ENCODE results near the gene KLHL26. TPM values are rescaled to one million over a fixed set of nuclear protein-coding genes. Genes with fewer than 3 reads are reported as not detected.

The KLHL26 gene
- total and polyA plus RNA-seq, 9 donors: 1.6 to 24.0 (median 10.6) TPM

DNA sequence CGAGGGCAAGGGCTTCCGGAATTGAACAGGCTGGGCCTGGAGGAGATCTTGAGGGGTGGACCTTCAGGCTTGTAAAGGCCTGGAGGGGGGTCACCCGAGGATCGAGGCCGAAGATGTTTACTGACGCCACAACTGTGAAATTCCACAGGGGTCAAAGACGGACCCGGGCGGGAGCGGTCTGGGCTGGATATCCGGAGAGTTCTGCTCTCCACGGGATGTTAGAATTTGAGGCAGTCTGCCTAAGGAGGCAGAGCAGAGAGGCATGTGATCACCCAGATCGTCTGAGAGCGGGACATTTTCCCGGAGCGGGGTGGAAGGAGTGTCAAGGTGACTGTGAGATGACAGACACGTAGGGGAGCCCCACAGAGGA lies 13.2 kb downstream of the KLHL26 start:
- Histone ChIP-seq H3K27me3 (no peaks in the 10 kb centered on the region), H3K36me3 (no peaks in the 10 kb centered on the region), H3K27ac (peak overlapping the region; percentile 63 to 90), H3K4me3 (peak overlapping the region; percentile 0), H3K9me3 (no peaks in the 10 kb centered on the region), H3K4me1 (ENCODE audit: insufficient read depth) (peaks cover 20% of the 10 kb centered on the region)
- peak; percentile 67 to 85 (median 76) for DNase-seq
- WGBS, 3 donors: 1 to 12% (median 2%) methylated on average over 14 to 17 of the region's 17 CpGs
- intact Hi-C loops (cut with DNase I): no loop called here
- TF ChIP-seq EP300 (IDR thresholded peaks at IDR 0.05) (no peak), POLR2A (IDR thresholded peaks at IDR 0.05) (no peak)
- TF ChIP-seq, protein P1, sequence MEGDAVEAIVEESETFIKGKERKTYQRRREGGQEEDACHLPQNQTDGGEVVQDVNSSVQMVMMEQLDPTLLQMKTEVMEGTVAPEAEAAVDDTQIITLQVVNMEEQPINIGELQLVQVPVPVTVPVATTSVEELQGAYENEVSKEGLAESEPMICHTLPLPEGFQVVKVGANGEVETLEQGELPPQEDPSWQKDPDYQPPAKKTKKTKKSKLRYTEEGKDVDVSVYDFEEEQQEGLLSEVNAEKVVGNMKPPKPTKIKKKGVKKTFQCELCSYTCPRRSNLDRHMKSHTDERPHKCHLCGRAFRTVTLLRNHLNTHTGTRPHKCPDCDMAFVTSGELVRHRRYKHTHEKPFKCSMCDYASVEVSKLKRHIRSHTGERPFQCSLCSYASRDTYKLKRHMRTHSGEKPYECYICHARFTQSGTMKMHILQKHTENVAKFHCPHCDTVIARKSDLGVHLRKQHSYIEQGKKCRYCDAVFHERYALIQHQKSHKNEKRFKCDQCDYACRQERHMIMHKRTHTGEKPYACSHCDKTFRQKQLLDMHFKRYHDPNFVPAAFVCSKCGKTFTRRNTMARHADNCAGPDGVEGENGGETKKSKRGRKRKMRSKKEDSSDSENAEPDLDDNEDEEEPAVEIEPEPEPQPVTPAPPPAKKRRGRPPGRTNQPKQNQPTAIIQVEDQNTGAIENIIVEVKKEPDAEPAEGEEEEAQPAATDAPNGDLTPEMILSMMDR (IDR thresholded peaks at IDR 0.05): no peak

DNA sequence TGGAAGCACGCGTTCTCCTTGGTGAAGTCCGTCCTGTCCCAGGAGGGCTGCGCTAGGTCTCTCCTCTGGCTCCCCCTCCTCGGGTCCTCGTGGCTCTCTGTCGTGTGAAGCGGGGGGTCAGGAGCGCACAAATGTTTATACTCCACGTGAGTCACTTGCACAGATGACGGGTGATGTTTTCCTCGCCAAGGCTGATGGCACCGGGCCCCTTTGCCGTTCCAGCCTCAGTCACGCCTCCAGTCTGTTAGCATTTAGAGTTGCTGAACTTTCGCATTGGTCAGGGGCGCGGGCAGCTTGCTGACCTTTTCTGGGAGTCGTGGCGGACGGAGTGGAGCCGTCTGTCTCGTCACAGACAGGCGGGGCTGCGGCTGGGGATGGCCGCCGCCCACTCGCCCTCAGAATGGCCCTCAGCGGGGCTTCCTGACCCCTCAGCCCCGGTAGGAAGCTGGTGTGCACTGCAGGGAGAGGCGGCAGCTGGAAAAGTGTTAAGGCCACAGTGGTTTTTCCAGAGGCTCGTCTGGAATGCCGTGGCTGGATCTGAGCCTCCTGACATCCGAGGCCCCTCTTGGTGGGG lies 13.7 kb downstream of the KLHL26 start:
- peaks cover 20% of the 10 kb centered on the region for H3K4me1 ChIP-seq (ENCODE audit: insufficient read depth)
- no peaks in the 10 kb centered on the region for H3K9me3 ChIP-seq
- H3K36me3 ChIP-seq: no peaks in the 10 kb centered on the region
- H3K27ac ChIP-seq: peak overlapping the region; percentile 63 to 90
- no peak overlapping the region for H3K4me3 ChIP-seq
- H3K27me3 ChIP-seq: no peaks in the 10 kb centered on the region
- DNase-seq: peak; percentile 66 to 83 (median 82)
- WGBS, 3 donors: 2 to 8% (median 5%) methylated on average over 31 to 34 of the region's 34 CpGs
- TF ChIP-seq POLR2A (IDR thresholded peaks at IDR 0.05) (peak; percentile 18), EP300 (IDR thresholded peaks at IDR 0.05) (peak; percentile 45)
- TF ChIP-seq, protein P1 (IDR thresholded peaks at IDR 0.05): no peak
- intact Hi-C loops (cut with DNase I): no loop called here

DNA sequence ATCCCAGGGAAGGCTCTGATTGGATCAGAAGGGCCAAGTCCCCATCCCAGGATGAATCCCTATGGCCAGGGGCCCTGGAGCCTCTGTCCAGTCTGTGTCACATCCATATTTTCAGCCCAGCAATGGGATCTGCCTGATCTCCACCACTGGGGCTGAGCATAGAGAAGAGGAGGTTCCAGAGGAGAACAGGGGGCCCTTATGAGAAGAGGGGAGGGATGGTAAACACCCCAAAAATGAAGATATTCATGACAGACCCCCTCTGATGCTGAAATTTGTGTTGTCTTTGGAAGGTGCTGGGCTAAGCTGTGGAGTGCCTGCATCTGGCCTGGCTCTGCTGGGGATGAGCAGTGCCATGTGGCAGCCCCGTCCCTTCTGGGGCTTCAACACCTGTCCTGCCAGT lies 14.5 kb downstream of the KLHL26 start:
- Histone ChIP-seq H3K9me3 (no peaks in the 10 kb centered on the region), H3K4me1 (ENCODE audit: insufficient read depth) (peaks cover 20% of the 10 kb centered on the region), H3K27ac (peak overlapping the region; percentile 19 to 90), H3K27me3 (no peaks in the 10 kb centered on the region), H3K36me3 (no peaks in the 10 kb centered on the region), H3K4me3 (no peak overlapping the region)
- WGBS, 3 donors: 100% methylated on average over 1 of the region's 1 CpG
- no peak for TF ChIP-seq POLR2A (IDR thresholded peaks at IDR 0.05)
- TF ChIP-seq, protein P1 (IDR thresholded peaks at IDR 0.05): no peak
- no peak for TF ChIP-seq EP300 (IDR thresholded peaks at IDR 0.05)
- DNase-seq: no peak
- intact Hi-C loops (cut with DNase I): no loop called here

DNA sequence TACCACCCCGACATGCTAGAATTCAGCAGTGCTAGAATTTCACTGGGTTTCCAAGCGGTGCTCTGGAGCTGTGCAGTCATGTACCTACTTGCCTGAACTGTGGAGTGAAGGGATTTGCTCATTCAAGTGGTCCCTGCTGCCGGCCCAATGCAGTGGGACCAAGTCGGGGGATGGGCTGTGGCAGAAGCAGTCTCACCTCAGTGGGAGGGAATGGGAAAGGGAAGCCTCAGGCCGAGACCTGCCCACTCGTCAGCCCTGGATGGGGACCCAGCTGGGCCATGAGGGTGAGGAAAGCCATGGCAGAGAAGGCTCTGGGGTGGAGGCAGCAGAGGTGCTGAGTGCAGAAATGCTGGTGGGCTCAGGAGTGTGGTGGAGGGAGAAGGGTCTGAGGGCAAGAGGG lies 14.9 kb downstream of the KLHL26 start:
- WGBS, 3 donors: 90 to 94% (median 91%) methylated on average over 5 to 6 of the region's 6 CpGs
- Histone ChIP-seq H3K9me3 (no peaks in the 10 kb centered on the region), H3K27me3 (no peaks in the 10 kb centered on the region), H3K4me1 (ENCODE audit: insufficient read depth) (peaks cover 20% of the 10 kb centered on the region), H3K36me3 (no peaks in the 10 kb centered on the region), H3K4me3 (no peak overlapping the region), H3K27ac (peak overlapping the region in 1 of 2 donors; percentile 90)
- no peak for DNase-seq
- TF ChIP-seq POLR2A (IDR thresholded peaks at IDR 0.05) (no peak), EP300 (IDR thresholded peaks at IDR 0.05) (no peak)
- TF ChIP-seq, protein P1 (IDR thresholded peaks at IDR 0.05): no peak
- intact Hi-C loops (cut with DNase I): no loop called here
